ENCODE data around the gene AMD1.

AMD1 gene

DNA sequence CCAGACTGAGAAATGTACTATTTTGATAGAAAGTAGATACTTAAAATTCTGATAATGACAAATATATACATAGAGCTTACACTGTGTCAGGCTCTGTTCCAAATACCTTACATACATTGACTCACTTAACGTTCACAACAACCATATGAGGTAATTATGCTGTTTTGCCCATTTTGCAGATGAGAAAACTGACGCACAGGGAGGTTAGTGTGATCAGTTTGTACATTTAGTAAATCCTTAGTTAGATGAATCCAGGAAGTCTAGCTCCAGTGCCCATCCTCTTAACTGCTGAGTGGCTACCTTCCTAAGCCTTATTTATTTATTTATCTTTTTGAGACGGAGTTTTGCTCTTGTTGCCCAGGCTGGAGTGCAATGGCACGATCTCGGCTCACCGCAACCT, 60.6 kb downstream of the AMD1 start:
- DNase-seq, result no peak

DNA sequence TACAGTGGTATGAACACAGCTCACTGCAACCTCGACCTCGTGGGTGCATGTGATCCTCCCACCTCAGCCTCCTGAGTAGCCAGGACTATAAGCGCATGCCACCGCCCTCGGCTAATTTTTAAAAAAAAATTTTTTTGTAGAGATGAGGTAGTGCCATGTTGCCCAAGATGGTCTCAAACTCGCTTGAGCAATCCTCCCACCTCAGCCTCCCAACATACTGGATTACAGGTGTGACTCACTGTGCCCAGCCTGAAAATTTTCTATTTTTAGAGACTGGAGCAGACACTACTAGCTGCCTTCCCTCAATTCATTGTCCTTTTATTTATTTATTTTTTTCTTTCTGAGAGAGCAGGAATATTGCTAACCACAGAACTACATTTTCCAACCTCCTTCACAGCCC, 63.6 kb downstream of the AMD1 start:
- no peak for DNase-seq

DNA sequence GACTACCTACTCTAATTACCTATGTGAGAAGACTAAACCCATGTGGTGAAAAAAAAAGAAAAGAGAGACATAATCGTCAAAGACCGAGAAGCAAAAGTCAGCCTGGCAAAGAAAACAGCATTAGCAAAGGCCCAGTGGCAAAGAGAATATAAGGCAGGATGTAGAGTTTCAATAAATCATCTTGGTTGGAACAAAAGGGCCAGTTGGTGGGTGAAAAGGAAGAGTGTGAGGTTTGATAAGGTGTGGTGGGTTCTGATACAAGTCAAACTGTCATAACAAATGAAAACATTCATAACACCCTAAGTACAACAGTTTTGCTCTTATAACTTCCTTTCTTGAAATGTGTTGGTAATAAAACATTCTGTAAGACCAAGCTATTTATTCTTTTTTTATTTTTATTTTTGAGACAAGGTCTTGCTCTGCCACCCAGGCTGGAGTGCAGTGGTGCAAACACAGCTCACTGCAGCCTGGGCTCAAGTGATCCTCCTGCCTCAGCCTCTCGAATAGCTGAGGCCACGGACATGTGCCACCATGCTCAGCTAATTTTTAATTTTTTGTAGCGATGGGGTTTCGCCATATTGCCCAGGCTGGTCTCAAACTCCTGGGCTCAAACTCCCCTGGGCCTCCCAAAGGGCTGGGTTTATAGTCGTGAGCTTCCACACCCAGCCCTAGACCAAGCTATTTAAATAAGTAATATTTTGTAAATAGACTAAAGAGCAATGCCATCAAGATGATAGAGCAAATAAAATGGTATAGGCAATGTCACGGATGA, 65.0 kb downstream of the AMD1 start:
- DNase-seq, result no peak

DNA sequence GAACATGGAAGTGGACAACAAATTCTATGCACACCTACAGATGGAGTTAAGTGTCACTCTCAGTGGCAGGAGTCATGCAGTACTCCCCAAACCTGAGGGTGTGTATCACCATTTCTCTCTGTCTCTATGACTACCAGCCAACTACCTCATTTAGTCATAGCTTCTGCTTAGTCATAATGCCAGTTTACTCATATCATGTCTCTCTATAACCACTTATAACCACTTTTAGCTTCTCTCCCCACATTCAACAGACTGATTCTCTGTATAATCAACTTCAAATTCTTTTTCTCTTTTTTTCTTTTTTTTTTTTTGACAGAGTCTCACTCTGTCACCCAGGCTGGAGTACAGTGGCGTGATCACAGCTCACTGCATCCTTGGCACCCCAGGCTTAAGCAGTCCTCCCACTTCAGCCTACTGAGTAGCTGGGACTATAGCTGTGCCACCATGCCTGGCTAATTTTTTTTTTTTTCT, 70.1 kb downstream of the AMD1 start:
- no peak for DNase-seq
